ENCODE measurements around the gene PRPF40A. TPM values are rescaled to one million over a fixed set of nuclear protein-coding genes. Genes with fewer than 3 reads are reported as not detected.

PRPF40A gene
- total RNA-seq, 1 donor from 2014 or later: 74.6 TPM

- Histone ChIP-seq H3K4me1 (peaks cover 5% of the 10 kb centered on the region), H3K9me3 (no peaks in the 10 kb centered on the region), H3K27ac (no peak overlapping the region), H3K27me3 (no peaks in the 10 kb centered on the region), H3K36me3 (no peaks in the 10 kb centered on the region), H3K4me3 (no peak overlapping the region)
- TF ChIP-seq POLR2A (IDR thresholded peaks at IDR 0.05) (no peak), CTCF (IDR thresholded peaks at IDR 0.05) (no peak), POLR2AphosphoS5 (IDR thresholded peaks at IDR 0.05; ENCODE audit: insufficient read depth in 1 of 2, low read depth in 1 of 2) (no peak)
- intact Hi-C loops (cut with DNase I): no loop called here
- DNase-seq (ENCODE audit: extremely low spot score in 2 of 2): no peak
Measured at GRCh38 chr2:152609154-152609553, 108.1 kb downstream of the PRPF40A start.

GRCh38 chr2:152607793-152608300 lies 109.4 kb downstream of the PRPF40A start:
- Histone ChIP-seq H3K27me3 (no peaks in the 10 kb centered on the region), H3K9me3 (no peaks in the 10 kb centered on the region), H3K4me3 (no peak overlapping the region), H3K27ac (no peak overlapping the region), H3K36me3 (no peaks in the 10 kb centered on the region), H3K4me1 (peaks cover 5% of the 10 kb centered on the region)
- intact Hi-C loops (cut with DNase I): no loop called here
- TF ChIP-seq CTCF (IDR thresholded peaks at IDR 0.05) (no peak), POLR2A (IDR thresholded peaks at IDR 0.05) (no peak), POLR2AphosphoS5 (IDR thresholded peaks at IDR 0.05; ENCODE audit: insufficient read depth in 1 of 2, low read depth in 1 of 2) (no peak)
- DNase-seq (ENCODE audit: extremely low spot score in 2 of 2): peak in 1 of 2 donors; percentile 8

GRCh38 chr2:152606941-152607340 lies 110.3 kb downstream of the PRPF40A start:
- H3K9me3 ChIP-seq: no peaks in the 10 kb centered on the region
- intact Hi-C loops (cut with DNase I): no loop called here
- TF ChIP-seq POLR2AphosphoS5 (IDR thresholded peaks at IDR 0.05; ENCODE audit: insufficient read depth in 1 of 2, low read depth in 1 of 2) (no peak), CTCF (IDR thresholded peaks at IDR 0.05) (no peak), POLR2A (IDR thresholded peaks at IDR 0.05) (no peak)

GRCh38 chr2:152606081-152606480 lies 111.2 kb downstream of the PRPF40A start:
- Histone ChIP-seq H3K36me3 (no peaks in the 10 kb centered on the region), H3K9me3 (no peaks in the 10 kb centered on the region), H3K27ac (no peak overlapping the region), H3K4me3 (no peak overlapping the region), H3K4me1 (no peaks in the 10 kb centered on the region), H3K27me3 (no peaks in the 10 kb centered on the region)
- TF ChIP-seq POLR2AphosphoS5 (IDR thresholded peaks at IDR 0.05; ENCODE audit: insufficient read depth in 1 of 2, low read depth in 1 of 2) (no peak), POLR2A (IDR thresholded peaks at IDR 0.05) (no peak), CTCF (IDR thresholded peaks at IDR 0.05) (no peak)
- DNase-seq (ENCODE audit: extremely low spot score in 2 of 2): no peak
- intact Hi-C loops (cut with DNase I): no loop called here

More at GRCh38 chr2:152606941-152607340, 110.3 kb downstream of the PRPF40A start:
- no peak for DNase-seq (ENCODE audit: extremely low spot score in 2 of 2)
- Histone ChIP-seq H3K4me1 (peaks cover 5% of the 10 kb centered on the region), H3K4me3 (no peak overlapping the region), H3K27ac (no peak overlapping the region), H3K36me3 (no peaks in the 10 kb centered on the region), H3K27me3 (no peaks in the 10 kb centered on the region)

DNA sequence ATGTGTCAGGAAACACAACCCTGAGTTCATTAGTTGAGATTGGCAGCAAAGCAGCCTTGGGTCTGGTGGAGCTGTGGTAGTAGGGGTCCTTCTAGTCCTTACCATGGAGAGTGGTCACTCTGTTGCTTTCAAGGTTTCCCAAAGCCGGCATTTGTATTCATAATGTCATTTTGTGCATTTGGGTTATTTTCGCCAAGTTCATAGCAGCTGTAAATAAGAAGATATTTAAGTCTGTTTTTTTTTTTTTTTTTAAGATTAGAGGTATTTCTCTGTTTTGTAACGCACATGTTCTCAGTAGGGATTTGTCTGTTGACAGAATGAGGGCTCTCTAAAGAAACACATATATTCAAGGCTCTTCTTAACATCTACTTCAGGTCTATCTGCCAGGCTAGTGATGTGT lies 114.1 kb downstream of the PRPF40A start:
- Histone ChIP-seq H3K4me3 (no peak overlapping the region), H3K4me1 (no peaks in the 10 kb centered on the region), H3K27ac (no peak overlapping the region), H3K36me3 (no peaks in the 10 kb centered on the region), H3K9me3 (no peaks in the 10 kb centered on the region), H3K27me3 (no peaks in the 10 kb centered on the region)
- TF ChIP-seq CTCF (IDR thresholded peaks at IDR 0.05) (no peak), POLR2A (IDR thresholded peaks at IDR 0.05) (no peak), POLR2AphosphoS5 (IDR thresholded peaks at IDR 0.05; ENCODE audit: insufficient read depth in 1 of 2, low read depth in 1 of 2) (no peak)
- intact Hi-C loops (cut with DNase I): no loop called here
- DNase-seq (ENCODE audit: extremely low spot score in 2 of 2): no peak
